GM18502 (cell line): ENCODE measurements around the gene MED13.

Source experiments
- ATAC-seq: cut with Tn5 transposase; IDR thresholded peaks from one replicate; pipeline ENCODE4 v1.9.1; 2021; ENCODE audit warnings: mild to moderate bottlenecking; ENCODE audit not compliant: unreplicated experiment, poor library complexity

MED13 gene, protein sequence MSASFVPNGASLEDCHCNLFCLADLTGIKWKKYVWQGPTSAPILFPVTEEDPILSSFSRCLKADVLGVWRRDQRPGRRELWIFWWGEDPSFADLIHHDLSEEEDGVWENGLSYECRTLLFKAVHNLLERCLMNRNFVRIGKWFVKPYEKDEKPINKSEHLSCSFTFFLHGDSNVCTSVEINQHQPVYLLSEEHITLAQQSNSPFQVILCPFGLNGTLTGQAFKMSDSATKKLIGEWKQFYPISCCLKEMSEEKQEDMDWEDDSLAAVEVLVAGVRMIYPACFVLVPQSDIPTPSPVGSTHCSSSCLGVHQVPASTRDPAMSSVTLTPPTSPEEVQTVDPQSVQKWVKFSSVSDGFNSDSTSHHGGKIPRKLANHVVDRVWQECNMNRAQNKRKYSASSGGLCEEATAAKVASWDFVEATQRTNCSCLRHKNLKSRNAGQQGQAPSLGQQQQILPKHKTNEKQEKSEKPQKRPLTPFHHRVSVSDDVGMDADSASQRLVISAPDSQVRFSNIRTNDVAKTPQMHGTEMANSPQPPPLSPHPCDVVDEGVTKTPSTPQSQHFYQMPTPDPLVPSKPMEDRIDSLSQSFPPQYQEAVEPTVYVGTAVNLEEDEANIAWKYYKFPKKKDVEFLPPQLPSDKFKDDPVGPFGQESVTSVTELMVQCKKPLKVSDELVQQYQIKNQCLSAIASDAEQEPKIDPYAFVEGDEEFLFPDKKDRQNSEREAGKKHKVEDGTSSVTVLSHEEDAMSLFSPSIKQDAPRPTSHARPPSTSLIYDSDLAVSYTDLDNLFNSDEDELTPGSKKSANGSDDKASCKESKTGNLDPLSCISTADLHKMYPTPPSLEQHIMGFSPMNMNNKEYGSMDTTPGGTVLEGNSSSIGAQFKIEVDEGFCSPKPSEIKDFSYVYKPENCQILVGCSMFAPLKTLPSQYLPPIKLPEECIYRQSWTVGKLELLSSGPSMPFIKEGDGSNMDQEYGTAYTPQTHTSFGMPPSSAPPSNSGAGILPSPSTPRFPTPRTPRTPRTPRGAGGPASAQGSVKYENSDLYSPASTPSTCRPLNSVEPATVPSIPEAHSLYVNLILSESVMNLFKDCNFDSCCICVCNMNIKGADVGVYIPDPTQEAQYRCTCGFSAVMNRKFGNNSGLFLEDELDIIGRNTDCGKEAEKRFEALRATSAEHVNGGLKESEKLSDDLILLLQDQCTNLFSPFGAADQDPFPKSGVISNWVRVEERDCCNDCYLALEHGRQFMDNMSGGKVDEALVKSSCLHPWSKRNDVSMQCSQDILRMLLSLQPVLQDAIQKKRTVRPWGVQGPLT (N-terminal part only)

DNA sequence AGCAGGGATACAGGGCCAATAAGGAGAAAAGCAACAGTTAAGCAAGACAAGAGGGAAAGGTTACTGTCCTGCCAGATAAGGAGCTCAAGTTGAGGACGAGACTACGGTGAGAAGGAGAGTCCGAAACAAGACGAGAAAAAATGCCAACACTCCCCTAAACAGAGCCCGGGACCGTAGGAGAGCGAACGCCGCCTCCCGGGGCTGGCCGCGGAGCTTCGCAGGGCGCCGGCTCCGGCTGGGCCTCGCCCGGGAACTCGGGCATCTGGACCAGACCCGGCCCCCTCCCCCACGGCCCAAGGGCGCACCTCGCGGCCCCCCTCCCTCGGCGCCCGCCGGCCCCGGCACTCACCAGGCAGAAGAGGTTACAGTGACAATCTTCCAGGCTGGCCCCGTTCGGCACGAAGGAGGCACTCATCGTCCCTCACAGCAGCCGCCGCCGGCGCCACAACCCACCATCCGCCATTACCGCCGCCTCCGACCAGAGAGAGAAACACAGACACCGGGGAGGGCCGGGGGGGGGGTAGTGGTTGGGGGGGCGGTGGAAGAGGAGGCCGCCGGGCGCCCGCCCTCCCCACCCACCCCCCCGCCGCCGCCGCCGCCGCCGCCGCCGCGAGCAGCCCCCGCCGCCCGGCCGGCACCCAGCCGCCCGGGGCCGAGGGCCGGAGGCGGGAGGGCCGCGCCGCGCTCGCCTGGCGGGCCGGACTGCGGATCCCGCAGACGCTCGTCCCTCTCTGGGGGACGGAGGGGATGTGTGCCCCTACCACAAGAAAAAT, at the start of gene MED13:
MED13 (minus strand) TSS at position 488 of the 773 bp plus-strand sequence; CDS start at position 415, 73 bp downstream.
- ATAC-seq = peak; percentile 30

DNA sequence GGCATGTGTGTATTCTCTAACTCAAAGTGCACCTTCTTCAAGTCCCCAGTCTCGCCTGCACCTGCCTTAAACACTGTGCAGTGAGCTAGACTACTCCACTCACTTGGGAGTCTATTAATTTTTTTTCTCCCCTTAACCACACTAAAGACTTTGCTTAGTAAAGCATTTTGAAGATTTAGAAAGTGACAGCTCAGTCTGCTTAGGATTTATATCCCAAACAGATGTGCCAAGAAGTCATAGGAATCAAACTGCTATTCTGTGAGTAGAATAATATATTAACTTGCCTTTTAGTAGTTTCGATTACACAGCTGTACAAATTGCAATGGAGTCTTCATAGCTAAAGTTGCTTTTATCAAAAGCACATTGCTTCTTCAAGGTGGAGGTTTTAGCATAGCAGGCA, 47.2 kb upstream of the MED13 start:
- no peak for ATAC-seq

GRCh38 chr17:62111562-62112171, 46.6 kb upstream of the MED13 start:
- no peak for ATAC-seq

GRCh38 chr17:62110923-62111484, 45.9 kb upstream of the MED13 start:
- no peak for ATAC-seq

- ATAC-seq = no peak
These were observed 44.8 kb upstream of the MED13 start for GRCh38 chr17:62109924-62110323.

DNA sequence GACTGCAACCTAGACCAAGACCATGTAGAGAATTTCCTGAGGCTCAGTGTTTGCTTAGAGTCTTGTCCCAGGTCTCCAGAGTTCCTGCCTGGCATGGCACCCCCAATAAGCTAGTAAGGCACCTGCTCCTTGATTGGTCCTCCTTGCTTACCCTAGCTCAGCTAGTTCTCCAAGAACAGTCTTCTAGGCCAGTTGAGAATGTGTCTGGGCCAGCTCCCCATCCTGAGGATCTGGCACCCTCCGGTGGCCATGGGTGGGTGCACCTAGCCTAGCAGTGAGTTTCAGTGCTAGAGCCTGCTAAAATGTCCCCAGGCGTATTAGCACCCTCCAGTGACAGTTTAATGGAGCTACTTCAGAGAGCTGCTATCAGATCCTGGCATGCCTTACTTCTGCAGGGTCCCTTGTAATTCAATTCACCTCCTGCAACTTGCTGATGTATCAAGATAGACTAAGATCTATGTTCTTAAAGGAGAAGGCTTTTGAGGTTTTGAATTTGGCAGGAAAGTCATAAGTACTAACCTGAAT, 44.4 kb upstream of the MED13 start:
- peak; percentile 99 for ATAC-seq

- ATAC-seq = no peak
These were observed 40.8 kb upstream of the MED13 start for GRCh38 chr17:62105861-62106260.

- ATAC-seq = no peak
These were observed 40.3 kb upstream of the MED13 start for GRCh38 chr17:62105357-62105756.

GRCh38 chr17:62101515-62101914, 36.4 kb upstream of the MED13 start:
- no peak for ATAC-seq

- ATAC-seq = no peak
These were observed 36.0 kb upstream of the MED13 start for GRCh38 chr17:62101090-62101489.

- no peak for ATAC-seq
These were observed 35.0 kb upstream of the MED13 start for GRCh38 chr17:62100055-62100454.

- ATAC-seq = no peak
These were observed 34.5 kb upstream of the MED13 start for GRCh38 chr17:62099532-62099931.

DNA sequence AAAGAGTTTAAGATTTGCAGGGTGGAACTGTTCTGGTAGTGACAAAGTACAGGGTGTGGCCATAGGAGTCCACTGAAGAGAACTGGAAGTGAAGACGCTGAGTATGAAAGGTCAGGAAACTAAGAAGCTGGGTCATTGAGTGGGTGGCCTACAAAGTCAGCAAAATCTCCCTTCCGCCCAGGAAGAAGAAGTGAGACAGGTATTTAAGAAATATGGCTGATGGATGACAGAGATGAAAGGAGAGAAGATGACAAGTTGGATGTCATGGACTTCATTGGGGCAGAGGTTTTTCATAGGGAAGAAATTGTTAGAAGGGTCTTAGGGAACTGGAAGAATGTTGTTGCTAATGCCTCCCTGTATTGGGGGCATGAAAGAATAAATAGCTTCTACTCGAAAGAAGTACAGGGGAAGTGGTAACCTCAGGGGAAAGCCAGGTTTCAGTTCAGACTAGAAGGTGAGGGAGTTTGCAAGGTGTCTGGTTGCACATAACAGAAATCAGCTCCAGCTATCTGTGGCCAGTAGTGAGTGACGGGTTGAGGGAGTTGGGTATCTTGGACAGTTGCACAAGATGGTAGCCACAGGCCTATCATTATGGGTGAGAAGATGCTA, 33.6 kb upstream of the MED13 start:
- peak; percentile 92 for ATAC-seq

DNA sequence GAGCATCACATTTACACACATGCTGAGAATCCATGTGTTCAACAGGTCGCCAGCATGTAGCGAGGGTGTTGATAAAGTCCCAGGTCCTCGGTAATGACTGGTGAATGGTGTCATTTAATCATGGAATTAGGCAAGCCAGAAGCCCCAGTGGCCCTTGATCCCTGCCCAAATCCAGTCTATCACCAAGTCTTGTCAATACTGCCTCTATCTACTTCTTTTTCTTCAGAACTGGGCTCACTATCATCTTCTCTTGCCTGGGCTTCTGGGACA, 31.3 kb upstream of the MED13 start:
- ATAC-seq = no peak

DNA sequence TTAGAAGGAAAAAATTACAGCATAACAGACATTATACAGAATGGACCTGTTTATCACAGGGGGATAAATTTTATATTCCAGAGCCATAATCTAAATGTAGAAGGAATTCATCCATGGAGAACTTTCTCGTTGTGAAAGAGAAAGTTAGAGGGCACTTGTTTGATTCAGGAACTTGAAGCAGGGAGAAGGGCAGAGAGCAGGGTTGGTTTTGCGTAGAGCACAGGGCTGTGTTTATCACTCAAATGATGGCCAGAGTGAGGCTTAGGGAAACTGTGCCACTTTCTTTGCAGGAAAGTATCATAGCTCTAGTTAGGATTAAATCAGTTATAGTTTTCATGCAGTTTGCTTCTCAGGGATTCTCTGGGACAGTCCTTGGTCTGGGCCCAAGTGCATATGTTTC, 29.1 kb upstream of the MED13 start:
- ATAC-seq = no peak

DNA sequence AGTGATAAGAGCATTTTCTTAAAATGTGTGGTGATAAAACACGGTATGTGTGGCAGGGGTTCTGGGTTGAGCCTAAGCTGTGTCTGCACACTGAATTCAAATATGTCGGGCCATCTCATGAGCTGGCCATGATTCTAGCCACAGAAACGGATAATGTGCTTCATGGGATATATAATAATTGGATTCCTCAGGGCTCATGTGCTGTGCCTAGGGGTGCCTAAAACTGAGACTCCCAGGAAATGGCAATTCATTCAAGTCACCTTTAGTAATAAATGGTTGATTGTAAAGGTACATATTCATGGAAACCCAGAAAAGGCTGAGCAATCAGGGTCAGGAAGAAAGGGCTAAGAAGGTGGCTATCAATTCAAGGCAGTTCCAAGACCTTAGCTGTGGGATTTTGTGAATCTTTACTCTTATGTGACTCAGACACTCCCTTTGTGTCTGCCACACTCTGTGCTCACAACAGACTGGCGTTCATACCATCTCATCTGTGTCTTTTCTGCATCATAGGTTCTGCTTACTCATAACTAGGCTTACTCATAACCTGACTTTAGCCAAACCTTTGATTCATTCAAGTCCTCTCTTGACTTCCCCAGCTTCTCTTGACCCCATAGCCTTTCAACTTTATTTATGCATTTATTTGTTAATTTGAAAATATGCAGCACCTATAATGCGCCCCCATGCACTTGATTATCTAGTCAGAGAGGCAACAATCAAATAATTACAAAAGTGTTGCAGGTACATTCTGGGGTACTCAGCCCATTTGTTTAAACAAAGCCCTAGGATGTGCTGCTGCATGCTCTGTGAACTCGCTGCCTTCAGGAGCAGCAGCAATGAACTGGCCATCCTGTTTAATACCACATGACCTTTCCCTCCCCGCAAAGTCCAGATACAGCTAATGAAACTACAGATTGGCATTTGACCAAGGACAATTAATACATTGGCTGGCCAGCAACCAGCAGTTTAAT, 28.4 kb upstream of the MED13 start:
- ATAC-seq = peak; percentile 97

- ATAC-seq = no peak
These were observed 27.7 kb upstream of the MED13 start for GRCh38 chr17:62092784-62093183.
